ENCODE measurements around the gene MRPL12.

MRPL12 gene

DNA sequence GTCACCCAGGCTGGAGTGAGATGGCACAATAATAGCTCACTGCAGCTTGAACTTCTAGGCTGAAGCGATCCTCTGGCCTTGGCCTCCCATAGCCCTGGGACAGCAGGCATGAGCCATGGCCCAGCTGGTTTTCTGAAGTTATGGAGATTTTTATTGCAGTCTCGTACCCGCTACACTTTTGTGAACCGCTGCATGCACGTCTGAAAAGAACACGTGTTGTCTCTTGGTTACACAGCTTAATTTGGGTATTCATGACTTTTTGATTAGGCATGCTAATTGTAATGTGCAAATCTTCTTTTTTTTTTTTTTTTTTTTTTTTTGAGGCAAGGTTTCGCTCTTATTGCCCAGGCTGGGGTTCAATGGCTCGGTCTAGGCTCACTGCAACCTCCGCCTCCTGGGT lies 22.3 kb downstream of the MRPL12 start:
- no peak for DNase-seq (ENCODE audit: low read depth)
- TF ChIP-seq, protein P1, sequence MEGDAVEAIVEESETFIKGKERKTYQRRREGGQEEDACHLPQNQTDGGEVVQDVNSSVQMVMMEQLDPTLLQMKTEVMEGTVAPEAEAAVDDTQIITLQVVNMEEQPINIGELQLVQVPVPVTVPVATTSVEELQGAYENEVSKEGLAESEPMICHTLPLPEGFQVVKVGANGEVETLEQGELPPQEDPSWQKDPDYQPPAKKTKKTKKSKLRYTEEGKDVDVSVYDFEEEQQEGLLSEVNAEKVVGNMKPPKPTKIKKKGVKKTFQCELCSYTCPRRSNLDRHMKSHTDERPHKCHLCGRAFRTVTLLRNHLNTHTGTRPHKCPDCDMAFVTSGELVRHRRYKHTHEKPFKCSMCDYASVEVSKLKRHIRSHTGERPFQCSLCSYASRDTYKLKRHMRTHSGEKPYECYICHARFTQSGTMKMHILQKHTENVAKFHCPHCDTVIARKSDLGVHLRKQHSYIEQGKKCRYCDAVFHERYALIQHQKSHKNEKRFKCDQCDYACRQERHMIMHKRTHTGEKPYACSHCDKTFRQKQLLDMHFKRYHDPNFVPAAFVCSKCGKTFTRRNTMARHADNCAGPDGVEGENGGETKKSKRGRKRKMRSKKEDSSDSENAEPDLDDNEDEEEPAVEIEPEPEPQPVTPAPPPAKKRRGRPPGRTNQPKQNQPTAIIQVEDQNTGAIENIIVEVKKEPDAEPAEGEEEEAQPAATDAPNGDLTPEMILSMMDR (conservative IDR thresholded peaks at IDR 0.05; ENCODE audit: low read depth, low read length), result no peak
- no peak overlapping the region for H3K4me3 ChIP-seq (ENCODE audit: low read length)

DNA sequence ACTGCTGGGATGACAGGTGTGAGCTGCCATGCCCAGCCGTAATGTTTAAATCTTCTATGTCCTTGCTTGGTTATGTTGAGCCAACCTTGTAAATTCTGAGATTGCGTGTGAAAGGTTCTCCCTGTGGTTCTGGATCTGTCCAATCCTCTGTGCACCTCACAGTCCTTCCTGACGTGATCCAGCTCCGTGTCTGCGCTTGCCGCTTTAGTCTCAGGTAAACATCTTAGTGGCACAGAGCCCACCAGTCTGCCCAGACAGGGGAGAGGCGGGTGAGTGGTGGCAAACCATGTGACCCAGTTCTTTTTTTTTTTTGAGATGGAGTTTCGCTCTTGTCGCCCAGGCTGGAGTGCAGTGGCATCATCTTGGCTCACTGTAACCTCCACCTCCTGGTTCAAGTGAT lies 22.8 kb downstream of the MRPL12 start:
- TF ChIP-seq, protein P1 (conservative IDR thresholded peaks at IDR 0.05; ENCODE audit: low read depth, low read length), result no peak
- DNase-seq (ENCODE audit: low read depth), result no peak
- H3K4me3 ChIP-seq (ENCODE audit: low read length), result no peak overlapping the region

DNA sequence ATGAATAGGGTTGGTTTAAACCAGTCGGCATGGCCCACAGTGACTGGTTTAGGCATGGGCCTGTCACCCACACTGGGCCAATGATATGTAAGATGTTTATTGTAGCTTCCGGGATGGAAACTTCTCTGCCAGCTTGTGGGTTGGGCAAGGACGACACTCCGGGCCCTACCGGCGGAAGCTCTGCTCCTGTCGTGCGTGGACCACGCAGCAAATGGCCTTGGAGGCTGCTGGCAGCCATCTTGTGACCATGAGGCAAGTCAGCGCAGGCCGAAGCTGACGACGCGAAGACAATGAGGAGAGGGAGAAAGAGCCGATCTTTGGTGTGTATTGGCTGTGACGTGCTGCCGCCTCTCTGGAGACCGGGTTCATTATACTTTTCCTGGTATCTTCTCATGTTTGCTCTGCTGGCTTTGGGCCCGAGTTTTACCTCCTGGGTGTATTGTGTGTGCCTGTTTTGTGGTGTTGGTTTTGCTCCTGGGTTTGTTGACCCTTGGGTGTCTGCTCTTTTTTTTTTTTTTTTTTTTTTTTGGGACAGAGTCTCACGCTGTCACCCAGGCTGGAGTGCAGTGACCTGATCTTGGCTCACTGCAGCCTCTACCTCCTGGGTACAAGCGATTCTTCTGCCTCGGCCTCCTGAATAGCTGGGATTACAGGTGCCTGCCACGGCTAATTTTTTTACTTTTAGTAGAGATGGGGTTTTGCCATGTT lies 24.3 kb downstream of the MRPL12 start:
- TF ChIP-seq, protein P1 (conservative IDR thresholded peaks at IDR 0.05; ENCODE audit: low read depth, low read length), result no peak
- no peak overlapping the region for H3K4me3 ChIP-seq (ENCODE audit: low read length)
- no peak for DNase-seq (ENCODE audit: low read depth)

DNA sequence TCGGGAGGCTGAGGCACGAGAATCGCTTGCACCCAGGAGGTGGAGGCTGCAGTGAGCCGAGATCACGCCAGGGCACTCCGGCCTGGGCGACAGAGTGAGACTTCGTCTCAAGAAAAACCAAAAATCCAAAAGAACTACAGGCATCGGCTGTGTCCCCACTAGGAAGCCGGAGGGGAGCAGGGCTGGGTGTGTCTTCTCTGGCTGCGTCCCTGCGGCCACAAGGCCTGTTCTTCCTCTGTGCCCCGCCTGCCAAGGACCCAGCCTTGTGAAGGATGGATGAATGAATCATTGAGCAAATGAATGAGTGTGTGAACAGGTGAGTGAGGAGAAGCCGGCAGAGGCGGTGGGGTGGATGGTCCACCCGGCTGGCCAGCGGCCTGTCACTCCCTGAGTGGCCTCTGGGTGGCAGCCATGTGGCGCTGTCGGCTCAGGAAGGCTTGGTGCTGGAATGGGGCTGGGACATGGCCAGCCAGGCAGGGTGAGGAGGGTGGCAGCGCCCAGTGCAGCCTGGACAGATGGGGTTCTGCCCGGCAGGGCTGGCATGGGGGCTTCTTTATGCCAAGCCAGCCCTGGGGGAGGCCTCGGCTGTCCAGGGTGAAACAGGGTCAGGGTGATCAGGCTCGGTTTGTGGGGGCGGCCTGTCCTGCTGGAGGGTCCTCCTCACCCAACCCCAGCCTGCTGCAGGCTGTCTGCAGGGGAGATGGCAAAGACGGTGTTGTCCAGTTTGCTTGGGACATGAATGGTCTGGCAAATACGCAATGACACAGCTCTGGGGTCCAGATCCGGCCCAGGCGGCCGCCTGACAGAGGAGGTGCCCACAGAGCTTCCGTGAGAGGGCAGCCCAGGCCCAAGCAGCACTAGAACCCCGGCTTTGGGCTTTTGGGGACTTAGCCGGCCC lies 30.6 kb downstream of the MRPL12 start:
- DNase-seq (ENCODE audit: low read depth), result no peak
- TF ChIP-seq, protein P1 (conservative IDR thresholded peaks at IDR 0.05; ENCODE audit: low read depth, low read length), result peak; percentile 92
- no peak overlapping the region for H3K4me3 ChIP-seq (ENCODE audit: low read length)

DNA sequence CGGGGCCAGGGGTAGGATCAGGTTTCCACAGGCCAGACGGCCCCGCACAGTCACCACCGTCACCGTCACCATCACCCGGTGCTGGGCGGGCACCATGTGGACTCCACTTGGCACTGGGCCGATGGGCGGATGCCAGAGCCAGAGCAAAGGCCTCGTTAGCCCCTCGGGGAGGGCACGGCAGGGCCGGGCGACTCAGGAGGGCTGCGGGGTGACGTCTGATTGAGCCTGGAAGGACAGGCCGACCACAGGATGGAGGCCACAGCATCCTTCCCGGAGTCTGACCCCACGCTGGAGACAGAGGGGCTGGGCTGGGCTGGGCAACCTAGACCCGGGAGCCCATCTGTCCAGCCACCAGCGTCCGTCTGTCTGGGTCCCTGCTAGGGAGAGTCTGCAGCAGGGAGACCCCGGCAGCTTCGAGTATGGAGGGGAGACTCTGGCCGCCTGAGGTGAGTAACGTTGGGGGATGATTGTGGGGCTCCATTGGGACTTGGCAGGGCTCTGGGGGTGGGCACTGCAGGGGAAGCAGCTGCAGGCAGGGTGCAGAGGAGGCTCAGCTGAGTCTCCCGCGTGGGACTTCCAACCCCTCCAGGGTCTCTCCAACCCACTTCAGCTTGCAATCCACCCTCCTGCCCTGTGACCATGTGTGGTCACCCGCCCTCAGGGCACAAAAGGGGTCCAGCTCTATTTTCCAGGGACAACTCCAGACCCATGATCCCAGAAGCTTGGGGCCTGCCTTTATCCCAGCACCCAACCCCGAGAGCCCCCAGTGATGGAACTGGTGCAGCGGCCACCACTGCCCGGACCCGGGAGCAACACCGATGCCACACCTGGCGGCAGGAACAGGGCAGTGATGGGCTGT lies 31.5 kb downstream of the MRPL12 start:
- TF ChIP-seq, protein P1 (conservative IDR thresholded peaks at IDR 0.05; ENCODE audit: low read depth, low read length), result no peak
- no peak overlapping the region for H3K4me3 ChIP-seq (ENCODE audit: low read length)
- no peak for DNase-seq (ENCODE audit: low read depth)

DNA sequence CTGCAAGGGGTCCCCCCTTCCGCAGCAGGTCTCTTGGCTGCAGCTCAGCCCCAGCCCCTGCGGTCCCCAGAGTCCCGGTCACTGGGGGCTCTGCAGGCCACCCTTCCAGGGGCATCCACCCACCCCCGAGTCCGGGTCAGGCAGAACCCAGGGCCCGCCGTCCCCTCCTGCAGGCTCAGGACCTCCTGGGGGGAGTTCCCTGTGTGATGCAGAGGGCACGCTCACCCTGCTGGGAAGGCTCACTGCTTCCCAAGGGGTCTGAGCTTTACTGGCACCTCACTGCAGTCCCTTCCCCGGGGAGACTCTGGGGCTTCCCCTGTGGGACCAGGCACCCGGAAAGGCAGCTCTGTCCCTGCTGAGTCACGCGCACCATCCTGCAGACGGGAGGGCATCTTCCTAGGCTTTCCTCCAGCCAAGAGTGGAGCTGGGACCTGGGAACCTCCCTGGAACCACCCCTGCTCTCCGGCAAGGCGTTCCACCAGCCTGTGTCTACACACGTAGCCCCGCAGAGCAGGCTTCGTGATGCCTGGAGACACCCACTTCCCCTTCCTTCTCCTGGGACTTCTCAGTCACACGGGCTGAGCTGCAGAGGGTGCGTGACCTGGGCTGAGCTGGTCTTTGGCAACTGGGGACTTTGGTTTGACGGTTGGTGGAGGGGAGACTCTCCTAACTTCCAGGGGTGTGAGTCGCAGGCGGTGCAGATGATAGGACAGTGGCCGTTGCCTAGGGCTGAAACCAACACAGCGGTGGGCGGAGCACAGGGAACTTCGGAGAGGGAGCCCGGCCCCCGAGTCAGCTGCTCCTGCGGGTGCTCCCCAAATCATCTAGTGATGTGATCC lies 32.3 kb downstream of the MRPL12 start:
- DNase-seq (ENCODE audit: low read depth), result no peak
- no peak overlapping the region for H3K4me3 ChIP-seq (ENCODE audit: low read length)
- TF ChIP-seq, protein P1 (conservative IDR thresholded peaks at IDR 0.05; ENCODE audit: low read depth, low read length), result no peak
